UCSD-AML1 (cell line): ENCODE measurements around the gene GOLPH3.
"Not testable (repeated sequence)": the region's sequence is repeated elsewhere in the genome, so short reads cannot be mapped to it uniquely, and the experiment has no call there.

ENCODE experiments used
- DNase-seq: peaks from one replicate; lab custom pipeline; 2025; ENCODE audit not compliant: unreplicated experiment; lab: John Stamatoyannopoulos, UW

The GOLPH3 gene

DNA sequence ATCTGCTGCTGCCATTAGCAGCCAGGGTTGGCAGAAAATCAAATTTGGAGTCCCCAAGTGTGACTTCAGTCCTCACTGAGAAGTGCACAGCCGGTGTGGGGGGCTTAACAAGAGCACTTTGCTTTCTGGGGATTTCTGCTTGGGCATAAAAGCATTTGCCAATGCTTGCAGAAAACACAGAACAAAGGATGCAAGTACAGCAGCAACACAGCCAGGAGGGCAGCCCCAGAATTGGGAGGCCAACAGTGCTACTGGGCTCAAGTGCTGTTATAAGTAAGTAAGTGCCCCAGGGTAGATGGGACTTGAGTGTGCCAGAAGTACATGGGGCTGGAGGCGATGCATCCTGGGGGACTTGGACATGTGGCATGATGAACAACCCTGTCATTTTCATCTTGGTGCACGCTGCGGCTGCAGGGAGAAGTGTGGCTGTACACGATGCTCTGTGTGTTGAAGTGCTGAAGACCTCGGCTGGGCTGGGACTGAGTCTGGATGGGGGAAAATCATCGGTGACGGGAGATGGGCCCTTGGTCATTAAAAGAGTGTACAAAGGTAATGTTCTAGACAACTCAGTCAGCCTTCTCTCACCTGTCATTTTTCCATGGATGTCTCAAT lies 73.3 kb downstream of the GOLPH3 start:
- DNase-seq, result no peak

DNA sequence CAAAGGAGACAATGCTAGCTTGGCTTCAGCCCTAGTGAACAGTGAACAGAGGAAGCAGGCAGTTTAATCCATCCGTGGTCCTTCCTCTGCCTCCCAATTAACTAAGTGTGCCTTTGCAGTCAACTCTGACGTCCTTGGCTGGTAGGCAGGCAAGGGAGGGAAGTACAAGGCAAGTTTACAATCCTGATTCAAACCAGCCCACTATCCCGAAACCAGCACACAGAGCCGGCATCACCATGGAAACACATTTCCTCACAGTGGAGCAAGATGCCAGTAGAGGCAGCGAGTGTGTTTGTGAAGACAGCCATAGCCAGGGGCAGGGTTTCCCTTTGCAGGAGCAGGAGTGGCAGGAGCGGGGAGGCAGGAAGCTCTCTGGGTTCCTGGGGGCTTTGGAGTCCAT lies 73.9 kb downstream of the GOLPH3 start:
- DNase-seq, result no peak

DNA sequence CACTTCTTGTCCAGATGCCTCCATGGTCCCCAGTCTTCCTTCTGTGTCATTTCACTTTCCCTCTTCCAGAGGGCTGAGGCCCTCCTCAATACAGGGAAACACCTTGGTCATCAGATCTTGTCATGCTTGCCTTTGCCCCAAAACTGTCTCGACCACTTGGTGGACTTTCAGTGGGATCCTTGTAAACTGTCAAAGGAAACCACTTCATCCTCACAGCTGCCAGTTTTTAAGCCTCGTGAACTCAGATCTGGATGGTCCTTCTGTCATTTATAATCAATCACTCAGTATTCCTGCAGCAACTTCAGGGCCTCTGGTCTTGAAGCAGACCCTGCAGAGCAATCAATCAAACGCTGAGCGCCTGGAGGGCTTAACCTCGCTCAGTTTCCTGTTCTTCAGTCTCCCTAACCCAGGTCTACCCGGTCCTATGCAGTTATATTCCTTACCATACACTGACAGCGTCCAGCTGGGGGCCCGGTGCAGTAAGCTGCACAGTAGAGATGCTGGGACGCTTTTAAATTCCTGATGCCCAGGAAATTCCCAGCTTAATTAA lies 74.6 kb downstream of the GOLPH3 start:
- no peak for DNase-seq

DNA sequence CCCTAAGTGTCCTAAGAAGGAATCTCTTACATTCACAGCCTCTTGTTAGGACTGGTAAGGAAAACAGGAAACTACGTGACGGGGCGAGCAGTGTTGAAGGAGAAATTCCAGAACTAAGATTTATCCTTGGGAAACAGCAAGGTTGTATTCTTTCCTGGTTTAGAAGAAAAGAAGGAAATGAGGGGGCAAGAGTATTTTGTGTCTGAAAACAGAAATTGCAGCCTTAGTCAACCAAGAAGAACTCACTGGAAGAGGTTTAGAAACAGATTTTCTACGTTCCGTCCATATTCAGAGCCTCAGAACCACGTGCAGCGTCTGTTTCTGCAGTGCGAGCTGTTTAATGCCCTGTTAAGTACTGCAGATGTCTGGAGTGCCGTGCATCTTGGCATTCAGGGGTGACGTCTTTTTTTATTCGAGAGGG lies 75.2 kb downstream of the GOLPH3 start:
- no peak for DNase-seq

DNA sequence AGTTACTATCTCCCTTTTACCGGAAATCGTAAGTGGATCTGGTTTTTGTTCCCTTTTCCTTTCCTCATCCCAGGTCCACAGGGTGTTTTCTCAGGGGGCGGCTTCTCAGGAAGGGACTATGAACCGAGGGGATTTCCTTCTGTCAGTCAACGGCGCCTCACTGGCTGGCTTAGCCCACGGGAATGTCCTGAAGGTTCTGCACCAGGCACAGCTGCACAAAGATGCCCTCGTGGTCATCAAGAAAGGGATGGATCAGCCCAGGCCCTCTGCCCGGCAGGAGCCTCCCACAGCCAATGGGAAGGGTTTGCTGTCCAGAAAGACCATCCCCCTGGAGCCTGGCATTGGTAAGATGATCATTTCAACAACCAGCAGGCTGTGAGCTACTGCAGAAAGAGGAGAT lies 75.8 kb downstream of the GOLPH3 start:
- no peak for DNase-seq

DNA sequence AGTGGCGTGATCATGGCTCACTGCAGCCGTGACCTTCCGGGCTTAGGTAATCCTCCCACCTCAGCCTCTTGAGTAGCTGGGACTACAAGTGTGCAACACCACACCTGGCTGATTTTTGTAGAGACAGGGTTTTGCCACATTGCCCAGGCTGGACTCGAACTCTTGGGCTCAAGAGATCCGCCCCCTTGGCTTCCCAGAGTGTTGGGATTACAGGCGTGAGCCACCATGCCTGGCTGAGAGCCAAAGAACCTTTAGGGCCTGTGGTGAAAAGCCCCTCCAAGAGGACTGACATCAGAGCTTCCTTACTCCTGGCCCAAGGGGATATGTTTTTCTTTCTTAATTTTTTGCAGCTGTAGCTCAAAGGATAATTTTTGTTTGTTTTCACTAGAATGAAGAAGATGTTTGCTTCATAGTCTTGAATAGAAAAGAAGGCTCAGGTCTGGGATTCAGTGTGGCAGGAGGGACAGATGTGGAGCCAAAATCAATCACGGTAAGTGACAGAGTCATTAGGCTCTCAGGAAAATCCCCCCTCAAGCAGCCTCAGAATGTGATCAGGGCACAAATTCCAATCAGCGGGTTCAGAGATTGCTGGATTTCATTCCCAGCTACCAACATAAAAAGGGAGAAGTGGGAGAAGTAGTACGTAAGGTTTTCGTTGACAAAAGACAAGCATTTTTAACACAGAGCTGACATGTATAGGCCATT lies 77.1 kb downstream of the GOLPH3 start:
- no peak for DNase-seq

DNA sequence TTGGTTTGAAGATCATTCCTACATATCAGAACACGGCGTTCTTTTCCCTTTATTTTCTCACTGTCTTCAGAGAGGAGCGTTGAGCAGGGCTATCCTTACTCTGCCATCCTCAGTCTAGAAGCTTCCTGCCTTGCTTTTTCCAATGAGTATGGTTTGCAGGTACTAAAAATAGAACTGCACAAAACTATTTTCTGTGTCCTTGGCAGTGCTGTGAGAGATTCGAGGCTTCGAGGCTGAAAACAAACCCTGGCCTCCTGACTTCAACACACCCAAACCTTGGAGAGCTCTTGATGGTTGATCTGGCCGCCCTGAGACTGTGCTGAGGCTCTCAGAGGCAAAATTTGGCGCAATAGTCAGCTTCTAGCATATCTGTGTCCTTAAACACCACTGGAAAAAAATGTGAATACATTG lies 78.9 kb downstream of the GOLPH3 start:
- no peak for DNase-seq

DNA sequence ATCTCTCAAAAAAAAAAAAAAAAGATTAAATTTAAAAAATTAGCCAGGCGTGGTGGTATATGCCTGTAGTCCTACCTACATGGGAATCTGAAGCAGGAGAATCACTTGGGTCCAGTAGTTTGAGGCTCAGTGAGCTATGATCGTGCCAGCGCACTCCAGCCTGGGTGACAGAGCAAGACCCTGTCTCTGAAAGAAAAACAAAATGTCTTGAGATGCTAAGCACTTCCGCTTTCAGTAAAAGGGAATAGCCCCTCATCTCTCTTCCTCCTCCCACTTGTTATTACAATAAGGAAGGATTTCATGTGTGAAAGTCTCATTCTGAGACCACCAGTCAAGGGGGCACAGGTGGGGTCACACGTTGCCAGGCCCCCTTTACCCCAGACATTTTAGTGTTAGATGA lies 79.4 kb downstream of the GOLPH3 start:
- no peak for DNase-seq

DNA sequence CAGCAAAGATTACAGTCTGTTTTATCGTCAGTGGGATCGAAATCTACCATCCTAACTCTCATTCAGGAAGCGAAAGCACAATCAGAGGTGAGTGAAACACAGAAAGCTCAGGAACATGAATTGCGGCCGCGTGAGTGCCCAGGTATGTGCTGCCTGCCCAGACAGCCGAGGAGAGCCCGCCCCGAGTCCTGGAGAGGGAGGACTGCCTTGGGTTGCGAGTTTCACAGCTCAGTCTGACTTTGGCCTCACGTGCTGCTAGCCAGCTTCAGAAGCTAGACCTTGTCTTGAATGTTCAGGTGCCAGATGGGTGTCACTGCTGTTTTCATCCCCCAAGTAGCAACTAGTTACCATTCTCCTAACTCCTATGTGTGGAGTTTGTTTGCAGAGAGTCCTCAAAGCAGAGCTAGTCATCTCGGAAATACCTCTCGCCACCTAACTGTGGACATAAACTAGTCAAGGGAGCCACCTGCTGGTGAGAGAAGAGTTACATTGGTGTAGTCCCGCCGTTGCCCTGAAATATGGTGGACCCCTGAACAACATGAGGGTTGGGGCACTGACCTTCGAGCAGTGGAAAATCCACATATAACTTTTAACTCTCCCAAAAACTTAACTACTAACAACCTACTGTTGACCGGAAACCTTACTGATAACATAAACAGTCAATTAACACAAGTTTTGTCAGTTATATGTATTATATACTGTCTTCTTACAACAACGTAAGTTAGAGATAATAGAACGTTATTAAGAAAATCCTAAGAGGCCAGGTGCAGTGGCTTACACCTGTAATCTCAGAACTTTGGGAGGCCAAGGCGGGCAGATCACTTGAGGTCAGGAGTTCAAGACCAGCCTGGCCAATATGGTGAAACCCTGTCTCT lies 80.9 kb downstream of the GOLPH3 start:
- no peak for DNase-seq

DNA sequence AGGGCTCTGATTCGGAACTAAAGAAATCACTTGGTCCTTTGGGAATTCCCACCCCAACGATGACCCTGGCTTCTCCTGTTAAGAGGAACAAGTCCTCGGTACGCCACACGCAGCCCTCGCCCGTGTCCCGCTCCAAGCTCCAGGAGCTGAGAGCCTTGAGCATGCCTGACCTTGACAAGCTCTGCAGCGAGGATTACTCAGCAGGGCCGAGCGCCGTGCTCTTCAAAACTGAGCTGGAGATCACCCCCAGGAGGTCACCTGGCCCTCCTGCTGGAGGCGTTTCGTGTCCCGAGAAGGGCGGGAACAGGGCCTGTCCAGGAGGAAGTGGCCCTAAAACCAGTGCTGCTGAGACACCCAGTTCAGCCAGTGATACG lies 83.4 kb downstream of the GOLPH3 start:
- DNase-seq, result no peak

DNA sequence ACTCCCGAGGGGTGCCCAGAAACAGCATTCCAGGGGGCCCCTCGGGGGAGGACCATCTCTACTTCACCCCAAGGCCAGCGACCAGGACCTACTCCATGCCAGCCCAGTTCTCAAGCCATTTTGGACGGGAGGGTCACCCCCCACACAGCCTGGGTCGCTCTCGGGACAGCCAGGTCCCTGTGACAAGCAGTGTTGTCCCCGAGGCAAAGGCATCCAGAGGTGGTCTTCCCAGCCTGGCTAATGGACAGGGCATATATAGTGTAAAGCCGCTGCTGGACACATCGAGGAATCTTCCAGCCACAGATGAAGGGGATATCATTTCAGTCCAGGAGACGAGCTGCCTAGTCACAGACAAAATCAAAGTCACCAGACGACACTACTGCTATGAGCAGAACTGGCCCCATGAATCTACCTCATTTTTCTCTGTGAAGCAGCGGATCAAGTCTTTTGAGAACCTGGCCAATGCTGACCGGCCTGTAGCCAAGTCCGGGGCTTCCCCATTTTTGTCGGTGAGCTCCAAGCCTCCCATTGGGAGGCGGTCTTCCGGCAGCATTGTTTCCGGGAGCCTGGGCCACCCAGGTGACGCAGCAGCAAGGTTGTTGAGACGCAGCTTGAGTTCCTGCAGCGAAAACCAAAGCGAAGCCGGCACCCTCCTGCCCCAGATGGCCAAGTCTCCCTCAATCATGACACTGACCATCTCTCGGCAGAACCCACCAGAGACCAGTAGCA lies 83.9 kb downstream of the GOLPH3 start:
- DNase-seq, result no peak

DNA sequence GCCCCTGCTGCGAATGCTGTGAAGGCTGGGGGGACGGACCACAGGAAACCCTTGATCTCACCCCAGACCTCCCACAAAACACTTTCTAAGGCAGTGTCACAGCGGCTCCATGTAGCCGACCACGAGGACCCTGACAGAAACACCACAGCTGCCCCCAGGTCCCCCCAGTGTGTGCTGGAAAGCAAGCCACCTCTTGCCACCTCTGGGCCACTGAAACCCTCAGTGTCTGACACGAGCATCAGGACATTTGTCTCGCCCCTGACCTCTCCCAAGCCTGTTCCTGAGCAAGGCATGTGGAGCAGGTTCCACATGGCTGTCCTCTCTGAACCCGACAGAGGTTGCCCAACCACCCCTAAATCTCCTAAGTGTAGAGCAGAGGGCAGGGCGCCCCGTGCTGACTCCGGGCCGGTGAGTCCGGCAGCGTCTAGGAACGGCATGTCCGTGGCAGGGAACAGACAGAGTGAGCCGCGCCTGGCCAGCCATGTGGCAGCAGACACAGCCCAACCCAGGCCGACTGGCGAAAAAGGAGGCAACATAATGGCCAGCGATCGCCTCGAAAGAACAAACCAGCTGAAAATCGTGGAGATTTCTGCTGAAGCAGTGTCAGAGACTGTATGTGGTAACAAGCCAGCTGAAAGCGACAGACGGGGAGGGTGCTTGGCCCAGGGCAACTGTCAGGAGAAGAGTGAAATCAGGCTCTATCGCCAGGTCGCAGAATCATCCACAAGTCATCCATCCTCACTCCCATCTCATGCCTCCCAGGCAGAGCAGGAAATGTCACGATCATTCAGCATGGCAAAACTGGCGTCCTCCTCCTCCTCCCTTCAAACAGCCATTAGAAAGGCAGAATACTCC lies 84.7 kb downstream of the GOLPH3 start:
- no peak for DNase-seq

DNA sequence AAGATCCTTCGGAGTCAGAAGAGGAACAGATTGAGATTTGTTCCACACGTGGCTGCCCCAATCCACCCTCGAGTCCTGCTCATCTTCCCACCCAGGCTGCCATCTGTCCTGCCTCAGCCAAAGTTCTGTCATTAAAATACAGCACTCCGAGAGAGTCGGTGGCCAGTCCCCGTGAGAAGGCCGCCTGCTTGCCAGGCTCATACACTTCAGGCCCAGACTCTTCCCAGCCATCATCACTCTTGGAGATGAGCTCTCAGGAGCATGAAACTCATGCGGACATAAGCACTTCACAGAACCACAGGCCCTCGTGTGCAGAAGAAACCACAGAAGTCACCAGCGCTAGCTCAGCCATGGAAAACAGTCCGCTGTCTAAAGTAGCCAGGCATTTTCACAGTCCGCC lies 85.9 kb downstream of the GOLPH3 start:
- DNase-seq, result no peak

DNA sequence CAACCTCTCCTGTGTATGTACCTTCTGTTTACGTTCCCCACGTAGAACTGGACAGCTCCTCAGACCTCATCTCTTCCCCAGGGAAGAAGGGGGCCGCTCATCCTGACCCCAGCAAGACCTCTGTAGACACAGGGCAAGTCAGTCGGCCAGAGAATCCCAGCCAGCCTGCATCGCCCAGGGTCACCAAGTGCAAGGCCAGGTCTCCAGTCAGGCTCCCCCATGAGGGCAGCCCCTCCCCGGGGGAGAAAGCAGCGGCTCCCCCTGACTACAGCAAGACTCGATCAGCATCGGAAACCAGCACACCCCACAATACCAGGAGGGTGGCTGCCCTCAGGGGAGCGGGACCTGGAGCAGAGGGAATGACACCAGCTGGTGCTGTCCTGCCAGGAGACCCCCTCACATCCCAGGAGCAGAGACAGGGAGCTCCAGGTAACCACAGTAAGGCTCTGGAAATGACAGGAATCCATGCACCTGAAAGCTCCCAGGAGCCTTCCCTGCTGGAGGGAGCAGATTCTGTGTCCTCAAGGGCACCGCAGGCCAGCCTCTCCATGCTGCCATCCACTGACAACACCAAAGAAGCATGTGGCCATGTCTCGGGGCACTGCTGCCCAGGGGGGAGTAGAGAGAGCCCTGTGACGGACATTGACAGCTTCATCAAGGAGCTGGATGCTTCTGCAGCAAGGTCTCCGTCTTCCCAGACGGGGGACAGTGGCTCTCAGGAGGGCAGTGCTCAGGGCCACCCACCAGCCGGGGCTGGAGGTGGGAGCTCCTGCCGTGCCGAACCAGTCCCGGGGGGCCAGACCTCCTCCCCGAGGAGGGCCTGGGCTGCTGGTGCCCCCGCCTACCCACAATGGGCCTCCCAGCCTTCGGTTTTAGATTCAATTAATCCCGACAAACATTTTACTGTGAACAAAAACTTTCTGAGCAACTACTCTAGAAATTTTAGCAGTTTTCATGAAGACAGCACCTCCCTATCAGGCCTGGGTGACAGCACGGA lies 86.7 kb downstream of the GOLPH3 start:
- no peak for DNase-seq

DNA sequence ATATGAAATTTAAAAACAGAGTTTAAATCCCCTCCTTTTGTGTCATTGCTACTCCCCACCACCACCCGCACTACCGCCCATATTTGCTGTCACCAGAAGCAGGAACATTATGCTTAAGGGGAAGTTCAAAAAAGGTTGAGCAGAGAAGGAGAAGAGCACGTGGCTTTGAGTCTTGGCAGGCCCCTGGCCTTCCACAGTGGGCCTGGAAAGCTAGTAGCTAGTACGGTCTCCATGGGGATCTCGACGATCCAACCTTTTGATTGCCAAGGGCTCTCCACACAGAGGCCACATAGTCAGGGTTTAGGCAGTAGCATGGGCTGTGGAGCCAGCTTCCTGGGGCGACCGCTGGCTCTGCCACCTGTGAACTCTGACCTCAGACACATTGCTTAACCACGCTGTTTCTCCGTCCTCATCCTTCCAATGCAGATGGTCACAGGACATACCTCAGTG lies 90.1 kb downstream of the GOLPH3 start:
- no peak for DNase-seq

DNA sequence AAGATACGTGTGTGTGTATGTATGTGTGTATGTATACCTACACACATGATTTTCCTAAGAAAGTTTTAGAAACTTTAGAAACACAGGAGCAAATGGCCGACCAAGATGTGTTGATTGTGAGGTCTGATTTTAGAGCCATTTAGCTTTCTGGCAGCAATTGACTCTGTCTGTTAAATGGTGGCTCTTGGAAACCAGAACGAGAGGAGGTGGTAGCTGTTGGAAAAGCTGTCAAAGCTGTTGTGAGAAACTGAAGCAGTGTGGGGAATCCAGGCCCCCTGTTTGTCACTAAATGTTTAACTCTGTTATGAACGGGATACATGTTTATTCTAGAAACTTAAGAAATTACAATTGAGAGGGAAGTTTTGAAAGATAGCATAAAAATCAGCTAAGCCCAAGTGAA lies 91.4 kb downstream of the GOLPH3 start:
- no peak for DNase-seq

DNA sequence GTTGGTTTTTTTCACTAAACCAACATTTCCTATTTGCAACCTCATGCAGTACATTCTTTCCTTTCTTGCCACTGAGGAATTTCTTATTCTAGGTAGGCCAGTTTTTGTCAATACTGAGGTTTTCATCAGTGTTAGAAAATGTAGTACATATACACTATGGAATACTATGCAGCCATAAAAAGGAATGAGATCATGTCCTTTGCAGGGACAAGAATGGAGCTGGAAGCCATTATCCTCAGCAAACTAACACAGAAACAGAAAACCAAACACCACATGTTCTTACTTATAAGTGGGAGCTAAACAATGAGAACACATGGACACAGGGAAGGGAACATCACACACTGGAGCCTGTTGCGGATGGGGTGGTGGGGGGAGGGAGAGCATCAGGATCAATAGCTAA lies 93.6 kb downstream of the GOLPH3 start:
- DNase-seq, result not testable (repeated sequence)

DNA sequence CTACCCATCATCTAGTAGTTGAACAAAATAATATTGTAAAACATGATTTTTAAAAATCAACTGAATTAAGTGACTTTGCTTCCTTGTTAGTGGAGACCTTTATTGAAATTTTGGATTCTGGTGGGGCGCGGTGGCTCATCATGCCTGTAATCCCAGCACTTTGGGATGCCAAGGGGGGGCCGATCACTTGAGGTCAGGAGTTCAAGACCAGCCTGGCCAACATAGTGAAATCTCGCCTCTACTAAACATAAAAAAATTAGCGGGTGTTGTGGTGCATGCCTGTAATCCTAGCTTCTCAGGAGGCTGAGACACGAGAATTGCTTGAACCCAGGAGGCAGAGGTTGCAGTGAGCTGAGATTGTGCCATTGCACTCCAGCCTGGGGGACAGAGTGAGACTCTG lies 95.3 kb downstream of the GOLPH3 start:
- DNase-seq, result not testable (repeated sequence)
